HG02884 (cell line): ENCODE data around the gene PSG11.
"Not testable (repeated sequence)": the region's sequence is repeated elsewhere in the genome, so short reads cannot be mapped to it uniquely, and the experiment has no call there.

ENCODE experiments used
- ATAC-seq: cut with Tn5 transposase; IDR thresholded peaks from one replicate; pipeline ENCODE4 v1.9.1; 2021; ENCODE audit warnings: mild to moderate bottlenecking, moderate library complexity; ENCODE audit not compliant: unreplicated experiment

Gene PSG11

GRCh38 chr19:43026369-43026768 is at the start of gene PSG11:
Gene PSG11 (minus strand): TSS chr19:43026469. CDS start chr19:43026372, 97 bp downstream.
- ATAC-seq = not testable (repeated sequence)

- not testable (repeated sequence) for ATAC-seq
These were observed 36.1 kb upstream of the PSG11 start for GRCh38 chr19:43062418-43062817.

- ATAC-seq = not testable (repeated sequence)
These were observed 35.1 kb upstream of the PSG11 start for GRCh38 chr19:43061326-43061725.

GRCh38 chr19:43060254-43060653 is 34.0 kb upstream of the PSG11 start:
- ATAC-seq = not testable (repeated sequence)

- ATAC-seq = not testable (repeated sequence)
These were observed 33.2 kb upstream of the PSG11 start for GRCh38 chr19:43059482-43059881.

- not testable (repeated sequence) for ATAC-seq
These were observed 32.2 kb upstream of the PSG11 start for GRCh38 chr19:43058440-43058839.

GRCh38 chr19:43047966-43048365 is 21.7 kb upstream of the PSG11 start:
- ATAC-seq = not testable (repeated sequence)

GRCh38 chr19:43046578-43046977 is 20.3 kb upstream of the PSG11 start:
- ATAC-seq = not testable (repeated sequence)

GRCh38 chr19:43043492-43044180 is 17.4 kb upstream of the PSG11 start:
- not testable (repeated sequence) for ATAC-seq

- ATAC-seq = not testable (repeated sequence)
These were observed 5.4 kb upstream of the PSG11 start for GRCh38 chr19:43031645-43032044.

- ATAC-seq = no peak
These were observed 2.6 kb upstream of the PSG11 start for GRCh38 chr19:43028866-43029265.

GRCh38 chr19:43027985-43028384 is 1.7 kb upstream of the PSG11 start:
- ATAC-seq = not testable (repeated sequence)

- not testable (repeated sequence) for ATAC-seq
These were observed 792 bp upstream of the PSG11 start for GRCh38 chr19:43027061-43027460.

- not testable (repeated sequence) for ATAC-seq
These were observed 4.2 kb downstream of the PSG11 start for GRCh38 chr19:43022098-43022497.

GRCh38 chr19:43021629-43022028 is 4.6 kb downstream of the PSG11 start:
- not testable (repeated sequence) for ATAC-seq

- not testable (repeated sequence) for ATAC-seq
These were observed 6.7 kb downstream of the PSG11 start for GRCh38 chr19:43019588-43019987.

GRCh38 chr19:43005841-43006240 is 20.4 kb downstream of the PSG11 start:
- ATAC-seq = not testable (repeated sequence)

- ATAC-seq = not testable (repeated sequence)
These were observed 21.4 kb downstream of the PSG11 start for GRCh38 chr19:43004846-43005245.

GRCh38 chr19:43003634-43004033 is 22.6 kb downstream of the PSG11 start:
- ATAC-seq = not testable (repeated sequence)

- ATAC-seq = not testable (repeated sequence)
These were observed 23.3 kb downstream of the PSG11 start for GRCh38 chr19:43002948-43003347.

- ATAC-seq = not testable (repeated sequence)
These were observed 30.1 kb downstream of the PSG11 start for GRCh38 chr19:42996161-42996560.

GRCh38 chr19:42992029-42992604 is 34.2 kb downstream of the PSG11 start:
- ATAC-seq = not testable (repeated sequence)
